Immature natural killer cell (primary cell): ENCODE results near the gene SMARCA5. TPM values are rescaled to one million over a fixed set of nuclear protein-coding genes. Genes with fewer than 3 reads are reported as not detected.
A peak's percentile ranks its signal among the peaks of the same experiment; 100 is the strongest.

ENCODE experiments used
- DNase-seq, 3 donors: peaks; one replicate each; pipeline ENCODE4 v3.0.0; 2022; ENCODE audit warnings: mixed read lengths in 1 of 3
- H3K27ac Mint-ChIP-seq, 6 donors: one replicate each; pipeline ENCODE4 v1.8.0; 2020; ENCODE audit warnings: mixed read lengths in 6 of 6, mild to moderate bottlenecking in 5 of 6, inconsistent platforms in 4 of 6, moderate library complexity in 3 of 6
- H3K27me3 Mint-ChIP-seq, 3 donors: one replicate each; pipeline ENCODE4 v1.8.0; 2020 to 2021; ENCODE audit warnings: low read depth in 3 of 3, mild to moderate bottlenecking in 3 of 3, mixed read lengths in 3 of 3, moderate library complexity in 3 of 3, inconsistent platforms in 1 of 3
- H3K36me3 Mint-ChIP-seq, 3 donors: one replicate each; pipeline ENCODE4 v1.8.0; 2020; ENCODE audit warnings: mixed read lengths in 3 of 3, inconsistent platforms in 2 of 3, mild to moderate bottlenecking in 2 of 3
- H3K4me1 Mint-ChIP-seq, 2 donors: one replicate each; pipeline ENCODE4 v1.8.0; 2020; ENCODE audit warnings: inconsistent platforms in 2 of 2, mild to moderate bottlenecking in 2 of 2, mixed read lengths in 2 of 2, moderate library complexity in 1 of 2
- H3K4me3 Mint-ChIP-seq, 5 donors: one replicate each; pipeline ENCODE4 v1.8.0; 2020; ENCODE audit warnings: mild to moderate bottlenecking in 5 of 5, mixed read lengths in 5 of 5, inconsistent platforms in 3 of 5, moderate library complexity in 3 of 5
- H3K9me3 Mint-ChIP-seq, 6 donors: one replicate each; pipeline ENCODE4 v1.8.0; 2020; ENCODE audit warnings: mild to moderate bottlenecking in 6 of 6, mixed read lengths in 6 of 6, inconsistent platforms in 4 of 6, moderate library complexity in 3 of 6
- polyA plus RNA-seq, 3 donors: library from polyadenylated mRNA; unstranded; fragments of 300-500 nt; fragmentation: Illumina TruSeq; gene quantifications; one replicate each; pipeline ENCODE4 v1.2.3, GENCODE V29; 2021

The SMARCA5 gene
- polyA plus RNA-seq, 3 donors from 2014 or later = 18.7 to 34.9 (median 20.1) TPM

DNA sequence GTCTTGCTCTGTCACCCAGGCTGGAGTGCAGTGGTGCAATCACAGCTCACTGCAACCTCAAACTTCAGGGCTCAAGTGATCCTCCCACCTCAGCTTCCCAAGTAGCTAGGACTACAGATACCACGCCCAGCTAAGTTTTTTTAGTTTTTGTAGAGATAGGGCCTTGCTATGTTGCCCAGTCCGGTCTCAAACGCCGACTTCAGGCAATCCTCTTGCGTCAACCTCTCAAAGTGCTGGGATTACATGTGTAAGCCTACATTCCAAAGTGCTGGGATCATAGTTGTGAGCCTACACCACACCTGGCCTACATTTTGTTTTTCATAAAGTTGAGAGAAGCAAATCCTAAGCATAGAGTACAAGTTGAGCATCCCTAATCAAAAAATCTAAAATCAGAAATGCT lies 42.2 kb downstream of the SMARCA5 start:
- H3K4me1 Mint-ChIP-seq = peaks cover 20 to 31% of the 10 kb centered on the region in 2 donors
- no peak for DNase-seq
- peaks cover 0 to 16% (median 5%) of the 10 kb centered on the region in 3 donors for H3K36me3 Mint-ChIP-seq
- H3K4me3 Mint-ChIP-seq = no peak overlapping the region
- H3K9me3 Mint-ChIP-seq = no peaks in the 10 kb centered on the region
- H3K27me3 Mint-ChIP-seq = peaks cover 2 to 9% (median 8%) of the 10 kb centered on the region in 3 donors
- H3K27ac Mint-ChIP-seq = no peak overlapping the region

DNA sequence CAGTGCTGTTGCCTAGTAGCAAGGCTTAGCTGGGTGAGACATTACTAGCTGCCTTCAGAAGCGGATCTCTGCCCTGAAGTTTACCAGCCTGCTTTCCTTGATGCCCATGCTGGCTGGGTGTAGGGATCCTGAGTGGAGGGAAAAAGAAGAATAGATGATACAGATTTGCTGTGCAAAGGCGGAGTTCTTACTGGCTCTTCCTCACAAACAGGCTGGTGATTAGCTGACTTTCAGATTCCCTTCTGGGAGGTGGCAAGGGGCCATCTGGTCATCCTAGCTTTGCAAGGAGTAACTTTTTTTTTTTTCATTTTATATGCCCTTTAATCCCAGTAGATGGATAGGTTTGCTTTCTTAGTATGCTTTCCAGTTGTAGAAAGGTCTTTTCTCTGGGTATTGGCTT lies 44.8 kb downstream of the SMARCA5 start:
- Mint-ChIP-seq H3K27ac (peak overlapping the region; percentile 88 to 98 (median 94)), H3K9me3 (no peaks in the 10 kb centered on the region), H3K36me3 (peaks cover 0 to 4% (median 0%) of the 10 kb centered on the region in 3 donors), H3K4me1 (peaks cover 18 to 26% of the 10 kb centered on the region in 2 donors), H3K27me3 (peaks cover 2 to 9% (median 8%) of the 10 kb centered on the region in 3 donors), H3K4me3 (peak overlapping the region; percentile 88 to 94 (median 91))
- DNase-seq = no peak

DNA sequence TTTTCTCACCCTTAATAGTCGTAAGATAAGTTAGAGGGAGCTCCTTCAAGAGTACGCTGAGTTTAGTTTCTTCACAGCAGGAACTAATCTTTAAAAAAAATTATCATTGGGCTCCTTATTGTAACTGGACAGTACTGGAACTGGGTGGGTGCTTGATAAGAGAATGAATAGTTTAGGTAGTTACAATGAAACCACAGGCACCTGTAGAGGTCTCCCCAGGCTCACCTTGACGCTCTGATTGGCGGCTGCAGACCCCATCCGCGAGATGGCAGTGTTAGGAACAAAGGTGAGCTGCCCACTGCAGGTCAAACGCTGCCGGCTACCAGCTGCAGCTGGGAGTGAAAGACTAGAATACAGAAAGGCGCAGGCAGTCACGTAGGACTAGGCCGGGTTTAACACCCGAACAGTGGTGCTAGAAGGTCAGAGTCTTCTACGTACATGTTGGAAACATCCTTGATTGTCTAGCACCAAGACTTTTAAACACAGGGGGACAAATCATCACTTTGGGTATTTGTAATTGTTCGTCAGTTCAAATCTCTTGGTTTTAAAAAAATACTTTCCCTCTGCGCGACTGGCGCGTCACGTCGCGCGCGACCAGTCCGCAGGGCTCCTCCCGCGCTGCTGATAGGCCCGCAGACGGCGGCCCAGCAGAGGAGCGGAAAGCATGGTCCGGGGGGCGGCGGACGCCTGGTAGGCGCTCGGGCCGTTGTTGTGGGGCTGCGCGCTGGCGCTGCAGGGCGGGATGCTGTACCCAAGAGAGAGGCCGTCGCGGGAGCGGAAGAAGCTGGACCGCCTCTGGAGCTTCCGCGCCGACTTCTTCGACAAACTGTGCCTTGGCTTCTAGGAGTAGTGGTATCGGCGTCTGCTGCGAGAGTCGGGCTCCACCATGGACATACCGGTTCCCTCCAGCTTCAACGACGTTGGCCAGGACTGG lies 45.6 kb downstream of the SMARCA5 start:
- H3K27ac Mint-ChIP-seq = peak overlapping the region; percentile 88 to 98 (median 94)

DNA sequence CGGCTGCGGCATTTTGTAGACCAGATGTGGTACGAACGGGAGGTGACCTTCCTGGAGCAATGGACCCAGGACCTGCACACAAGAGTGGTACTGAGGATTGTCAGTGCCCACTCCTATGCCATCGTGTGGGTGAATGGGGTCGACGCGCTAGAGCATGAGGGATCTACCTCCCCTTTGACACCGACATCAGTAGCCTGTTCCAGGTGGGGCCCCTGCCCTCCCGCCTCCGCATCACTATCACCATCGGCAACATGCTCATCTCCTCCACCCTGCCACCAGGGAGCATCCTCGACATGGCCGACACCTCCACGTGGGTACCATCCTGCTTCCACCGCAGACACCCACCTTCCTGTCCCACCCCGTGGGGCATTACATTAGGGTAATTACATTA lies 46.2 kb downstream of the SMARCA5 start:
- Mint-ChIP-seq H3K36me3 (no peaks in the 10 kb centered on the region), H3K4me1 (peaks cover 18 to 26% of the 10 kb centered on the region in 2 donors), H3K4me3 (peak overlapping the region; percentile 88 to 94 (median 91)), H3K27ac (peak overlapping the region; percentile 88 to 98 (median 94)), H3K27me3 (peaks cover 2 to 9% (median 8%) of the 10 kb centered on the region in 3 donors), H3K9me3 (no peaks in the 10 kb centered on the region)
- DNase-seq = peak in 1 of 3 donors; percentile 14

More for the DNA sequence above, 45.6 kb downstream of the SMARCA5 start:
- Mint-ChIP-seq H3K36me3 (peaks cover 0 to 4% (median 0%) of the 10 kb centered on the region in 3 donors), H3K27me3 (peaks cover 2 to 9% (median 8%) of the 10 kb centered on the region in 3 donors), H3K9me3 (no peaks in the 10 kb centered on the region), H3K4me1 (peaks cover 18 to 26% of the 10 kb centered on the region in 2 donors), H3K4me3 (peak overlapping the region; percentile 88 to 94 (median 91))
- peak; percentile 72 to 79 (median 73) for DNase-seq

DNA sequence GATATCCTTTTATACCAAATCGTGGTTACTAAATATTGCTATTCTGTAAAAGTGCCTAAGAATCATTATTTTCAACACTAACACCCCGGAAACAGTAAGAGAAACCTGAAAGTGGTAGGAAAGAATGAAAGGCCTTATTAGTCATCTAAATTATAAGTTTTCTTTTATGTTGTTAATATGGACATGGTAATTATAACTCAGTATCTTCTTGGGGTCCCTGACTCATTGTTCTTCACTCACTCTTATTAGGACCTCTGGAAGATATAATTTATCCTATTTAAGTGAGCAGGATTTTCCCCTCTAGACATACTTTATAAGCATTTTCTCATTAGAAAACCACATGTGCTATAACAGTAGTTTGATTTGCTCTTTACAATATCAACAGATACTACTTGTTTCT lies 51.0 kb downstream of the SMARCA5 start:
- no peak for DNase-seq
- Mint-ChIP-seq H3K9me3 (peaks cover 0 to 2% (median 0%) of the 10 kb centered on the region in 6 donors), H3K4me1 (peaks cover 7 to 13% of the 10 kb centered on the region in 2 donors), H3K27me3 (peaks cover 0 to under 1% (median 0%) of the 10 kb centered on the region in 3 donors), H3K27ac (no peak overlapping the region), H3K36me3 (peaks cover 5 to 8% (median 7%) of the 10 kb centered on the region in 3 donors), H3K4me3 (no peak overlapping the region)

DNA sequence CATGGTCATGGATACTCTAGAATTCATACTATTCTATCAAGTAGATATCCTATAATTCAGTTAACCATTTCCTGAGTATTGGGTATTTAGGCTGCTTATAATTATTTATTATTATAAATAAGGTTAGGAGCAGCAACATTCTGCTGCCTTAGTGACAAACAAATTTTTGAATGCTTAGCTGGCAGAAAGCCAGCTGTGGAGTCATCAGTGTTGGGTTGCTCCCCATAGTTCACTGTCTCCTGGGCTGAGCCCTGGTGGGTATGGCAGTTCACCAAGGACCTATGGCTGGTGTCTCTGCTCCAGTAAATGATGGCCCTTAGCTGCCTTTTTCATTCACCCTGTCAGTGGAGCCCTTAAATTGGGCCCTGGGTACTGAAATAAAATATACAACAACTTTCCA lies 61.8 kb downstream of the SMARCA5 start:
- H3K9me3 Mint-ChIP-seq = no peaks in the 10 kb centered on the region
- H3K36me3 Mint-ChIP-seq = peaks cover 3 to 15% (median 3%) of the 10 kb centered on the region in 3 donors
- no peaks in the 10 kb centered on the region for H3K4me1 Mint-ChIP-seq
- no peak overlapping the region for H3K4me3 Mint-ChIP-seq
- no peaks in the 10 kb centered on the region for H3K27me3 Mint-ChIP-seq
- no peak overlapping the region for H3K27ac Mint-ChIP-seq
- DNase-seq = no peak

DNA sequence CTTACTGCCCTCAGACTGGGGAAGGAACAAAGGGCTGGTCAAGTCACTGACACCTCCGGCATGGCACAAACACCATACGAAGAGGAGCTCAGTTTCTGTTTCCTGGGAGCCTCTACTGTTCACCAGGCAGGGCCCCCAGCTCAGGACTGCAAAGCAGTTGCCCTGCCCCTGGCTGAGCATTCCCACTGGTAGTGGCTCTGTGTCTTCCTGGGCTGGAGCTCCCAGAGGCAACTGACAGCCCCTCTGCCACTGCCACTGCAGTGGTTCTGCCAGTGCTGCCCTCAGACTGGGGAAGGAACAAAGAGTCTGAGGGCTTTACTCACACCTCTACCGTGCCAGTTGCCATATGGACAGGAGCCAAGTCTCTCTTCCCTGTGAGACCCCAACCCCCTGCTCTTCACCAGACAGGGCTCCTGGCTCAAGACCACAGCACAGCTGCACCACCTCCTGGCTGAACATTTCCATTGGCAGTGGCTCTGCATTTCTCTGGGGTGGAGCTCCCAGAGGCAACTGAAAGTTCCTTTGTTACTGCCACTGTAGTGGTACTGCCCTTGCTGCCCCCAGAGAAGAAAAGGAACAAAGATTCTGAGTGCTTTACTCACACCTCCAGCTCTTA lies 67.9 kb downstream of the SMARCA5 start:
- Mint-ChIP-seq H3K36me3 (peaks cover 0 to 7% (median 6%) of the 10 kb centered on the region in 3 donors), H3K27me3 (peaks cover 0 to 4% (median 0%) of the 10 kb centered on the region in 3 donors), H3K27ac (no peak overlapping the region), H3K4me3 (no peak overlapping the region), H3K9me3 (peaks cover 4 to 14% (median 9%) of the 10 kb centered on the region in 6 donors), H3K4me1 (no peaks in the 10 kb centered on the region)
- DNase-seq = no peak

DNA sequence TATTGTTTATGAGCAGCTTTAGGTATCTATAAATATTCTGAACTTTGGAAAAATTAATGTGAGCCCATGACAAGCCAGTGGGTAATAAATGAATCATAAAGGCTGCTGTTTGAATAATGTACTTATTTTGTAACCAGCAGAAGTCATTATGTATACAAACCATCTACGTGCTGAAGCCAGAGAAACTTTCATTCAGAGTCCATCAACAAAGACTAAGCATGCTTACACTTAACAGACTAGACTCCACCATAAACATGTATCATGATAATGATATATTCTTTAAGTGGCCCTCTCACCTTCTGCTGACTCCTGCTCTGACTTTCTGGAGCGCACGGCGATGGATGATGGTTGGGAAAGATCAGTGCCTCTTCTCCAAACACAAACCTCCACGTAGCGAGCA lies 72.0 kb downstream of the SMARCA5 start:
- peaks cover 0 to 6% (median 4%) of the 10 kb centered on the region in 3 donors for H3K36me3 Mint-ChIP-seq
- no peak for DNase-seq

DNA sequence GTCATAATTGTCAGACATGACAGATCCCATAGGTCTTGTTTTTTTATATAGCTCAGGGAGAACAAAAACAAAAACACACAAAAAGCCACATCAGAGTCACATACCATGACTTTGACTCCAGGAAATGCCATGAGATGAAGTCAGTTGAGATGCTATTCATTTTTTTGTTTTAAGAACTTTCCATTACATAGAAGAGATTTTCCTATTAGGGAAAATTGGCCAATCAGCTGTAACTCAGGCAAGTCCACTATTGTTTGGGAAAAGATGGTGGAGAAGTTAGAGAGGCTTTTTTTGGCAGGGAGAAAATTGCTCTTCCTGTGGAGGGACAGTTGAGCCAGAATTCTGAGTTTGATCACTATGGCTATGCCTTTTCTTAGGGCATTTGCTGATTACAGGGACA lies 72.6 kb downstream of the SMARCA5 start:
- peaks cover 4 to 14% (median 9%) of the 10 kb centered on the region in 6 donors for H3K9me3 Mint-ChIP-seq
- no peak for DNase-seq
- H3K36me3 Mint-ChIP-seq = peaks cover 0 to 6% (median 4%) of the 10 kb centered on the region in 3 donors
- H3K27ac Mint-ChIP-seq = no peak overlapping the region
- peaks cover 0 to 4% (median 0%) of the 10 kb centered on the region in 3 donors for H3K27me3 Mint-ChIP-seq
- no peaks in the 10 kb centered on the region for H3K4me1 Mint-ChIP-seq
- H3K4me3 Mint-ChIP-seq = no peak overlapping the region

More for the DNA sequence above, 72.0 kb downstream of the SMARCA5 start:
- H3K4me3 Mint-ChIP-seq = no peak overlapping the region
- H3K9me3 Mint-ChIP-seq = peaks cover 4 to 14% (median 9%) of the 10 kb centered on the region in 6 donors
- H3K4me1 Mint-ChIP-seq = no peaks in the 10 kb centered on the region
- no peak overlapping the region for H3K27ac Mint-ChIP-seq
- peaks cover 0 to 4% (median 0%) of the 10 kb centered on the region in 3 donors for H3K27me3 Mint-ChIP-seq

DNA sequence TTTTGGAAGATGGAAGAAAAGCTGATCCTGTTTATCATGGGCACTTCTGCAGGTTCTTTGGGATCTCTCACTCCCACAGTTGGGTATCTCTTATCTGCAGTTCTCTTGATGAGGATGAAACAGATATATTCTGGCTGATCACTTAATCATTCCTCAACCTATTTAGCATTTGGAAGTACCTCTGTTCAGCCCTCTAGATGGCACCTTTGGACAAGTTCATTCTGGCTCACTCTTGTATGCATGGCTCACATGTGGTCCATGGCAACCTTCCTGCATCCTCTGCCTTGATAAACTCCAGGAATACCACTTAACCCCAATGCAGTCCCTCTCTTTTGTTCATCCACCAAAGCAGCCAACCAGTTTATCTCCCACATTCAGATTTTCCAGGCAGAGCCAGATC lies 74.2 kb downstream of the SMARCA5 start:
- Mint-ChIP-seq H3K4me3 (no peak overlapping the region), H3K27me3 (peaks cover 0 to 4% (median 1%) of the 10 kb centered on the region in 3 donors), H3K27ac (no peak overlapping the region), H3K36me3 (peaks cover 0 to 6% (median 4%) of the 10 kb centered on the region in 3 donors), H3K4me1 (no peaks in the 10 kb centered on the region), H3K9me3 (peaks cover 4 to 14% (median 10%) of the 10 kb centered on the region in 6 donors)
- no peak for DNase-seq

DNA sequence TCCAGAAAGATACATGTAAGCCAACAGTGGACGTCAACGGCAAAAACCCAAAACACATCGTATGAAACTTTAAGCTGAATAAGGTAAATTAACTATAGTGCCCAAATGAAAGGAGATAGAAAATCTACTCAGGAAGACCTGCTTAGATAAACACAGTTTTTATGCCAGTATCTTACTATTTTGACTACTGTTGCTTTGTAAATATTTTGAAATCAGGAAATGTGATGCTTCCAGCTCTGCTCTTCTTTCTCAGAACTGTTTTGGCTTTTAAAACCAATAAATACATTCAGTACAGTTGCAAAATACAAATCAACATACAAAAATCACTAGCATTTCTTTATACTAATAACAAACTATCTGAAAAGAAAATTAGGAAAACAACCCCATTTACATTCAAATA lies 83.8 kb downstream of the SMARCA5 start:
- H3K9me3 Mint-ChIP-seq = peaks cover 0 to 13% (median 4%) of the 10 kb centered on the region in 6 donors
- DNase-seq = no peak
- no peak overlapping the region for H3K4me3 Mint-ChIP-seq
- H3K27me3 Mint-ChIP-seq = peaks cover 0 to 3% (median 2%) of the 10 kb centered on the region in 3 donors
- no peak overlapping the region for H3K27ac Mint-ChIP-seq
- no peaks in the 10 kb centered on the region for H3K4me1 Mint-ChIP-seq
- peaks cover 0 to 5% (median 0%) of the 10 kb centered on the region in 3 donors for H3K36me3 Mint-ChIP-seq

DNA sequence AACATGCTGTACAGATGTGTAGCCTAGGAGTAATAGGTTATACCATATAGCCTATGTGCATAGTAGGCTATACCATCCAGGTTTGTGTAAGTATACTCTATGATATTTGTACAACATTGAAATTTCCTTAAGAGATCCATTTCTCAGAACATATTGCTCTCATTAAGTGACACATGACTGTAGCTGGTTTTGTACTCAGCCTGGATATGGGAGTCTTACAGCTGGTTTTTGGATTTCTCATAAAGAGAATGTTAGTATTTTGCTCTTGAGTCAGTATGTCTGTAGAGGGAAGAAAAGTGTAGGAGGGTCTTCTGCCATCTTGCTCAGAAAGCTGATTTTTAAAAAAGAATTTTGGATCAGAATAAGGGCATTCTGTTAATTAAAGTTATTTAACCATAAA lies 85.3 kb downstream of the SMARCA5 start:
- Mint-ChIP-seq H3K4me1 (no peaks in the 10 kb centered on the region), H3K27me3 (peaks cover 0 to 2% (median 0%) of the 10 kb centered on the region in 3 donors), H3K9me3 (peaks cover 0 to 8% (median 4%) of the 10 kb centered on the region in 6 donors), H3K27ac (no peak overlapping the region), H3K4me3 (no peak overlapping the region), H3K36me3 (peaks cover 0 to 5% (median 0%) of the 10 kb centered on the region in 3 donors)
- DNase-seq = no peak

DNA sequence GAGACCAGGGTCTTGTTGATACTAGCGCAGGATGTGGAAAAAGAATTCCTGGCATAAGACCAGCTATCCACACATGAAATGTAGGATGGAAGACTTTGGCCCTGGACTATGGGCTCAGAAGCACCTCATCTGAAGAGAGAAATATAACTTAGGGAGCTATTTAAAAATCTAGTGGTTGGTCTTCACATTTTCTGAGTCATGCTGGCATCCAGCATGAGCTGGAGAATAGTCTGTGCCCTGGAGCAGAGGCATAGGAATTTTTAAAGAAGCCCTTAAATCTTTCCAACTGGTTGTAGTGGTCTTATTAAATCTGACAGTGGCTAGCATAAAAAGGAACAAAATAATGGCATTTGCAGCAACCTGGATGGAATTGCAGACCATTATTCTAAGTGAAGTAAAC lies 86.3 kb downstream of the SMARCA5 start:
- H3K4me1 Mint-ChIP-seq = no peaks in the 10 kb centered on the region
- no peak for DNase-seq
- H3K27me3 Mint-ChIP-seq = peaks cover 0 to 2% (median 0%) of the 10 kb centered on the region in 3 donors
- H3K9me3 Mint-ChIP-seq = peaks cover 0 to 10% (median 0%) of the 10 kb centered on the region in 6 donors
- no peaks in the 10 kb centered on the region for H3K36me3 Mint-ChIP-seq
- no peak overlapping the region for H3K4me3 Mint-ChIP-seq
- no peak overlapping the region for H3K27ac Mint-ChIP-seq
